HG02884 (cell line): ENCODE results near the gene ORMDL1.
"Not testable (repeated sequence)": the region's sequence is repeated elsewhere in the genome, so short reads cannot be mapped to it uniquely, and the experiment has no call there.

Source experiments
- ATAC-seq: cut with Tn5 transposase; IDR thresholded peaks from one replicate; pipeline ENCODE4 v1.9.1; 2021; ENCODE audit warnings: mild to moderate bottlenecking, moderate library complexity; ENCODE audit not compliant: unreplicated experiment

The ORMDL1 gene

DNA sequence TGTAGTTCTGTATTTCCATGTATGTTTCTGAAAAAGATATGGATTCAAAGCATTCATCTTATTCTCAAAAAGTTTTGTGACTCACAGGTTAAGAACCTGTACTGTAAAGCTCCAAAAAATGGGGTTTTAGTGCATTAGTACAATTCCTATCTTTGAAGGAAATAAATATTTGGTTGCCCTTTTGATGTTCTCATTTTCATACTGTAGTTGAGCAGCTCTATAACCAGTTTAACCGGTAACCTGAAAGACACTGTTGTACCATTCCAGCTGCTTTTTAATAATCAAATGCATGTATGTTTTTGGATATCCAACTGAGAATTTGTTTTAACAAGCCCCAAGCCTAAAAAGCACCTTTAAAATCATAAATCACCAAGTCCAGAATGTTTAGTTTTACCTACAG, 11.9 kb downstream of the ORMDL1 start:
- no peak for ATAC-seq

DNA sequence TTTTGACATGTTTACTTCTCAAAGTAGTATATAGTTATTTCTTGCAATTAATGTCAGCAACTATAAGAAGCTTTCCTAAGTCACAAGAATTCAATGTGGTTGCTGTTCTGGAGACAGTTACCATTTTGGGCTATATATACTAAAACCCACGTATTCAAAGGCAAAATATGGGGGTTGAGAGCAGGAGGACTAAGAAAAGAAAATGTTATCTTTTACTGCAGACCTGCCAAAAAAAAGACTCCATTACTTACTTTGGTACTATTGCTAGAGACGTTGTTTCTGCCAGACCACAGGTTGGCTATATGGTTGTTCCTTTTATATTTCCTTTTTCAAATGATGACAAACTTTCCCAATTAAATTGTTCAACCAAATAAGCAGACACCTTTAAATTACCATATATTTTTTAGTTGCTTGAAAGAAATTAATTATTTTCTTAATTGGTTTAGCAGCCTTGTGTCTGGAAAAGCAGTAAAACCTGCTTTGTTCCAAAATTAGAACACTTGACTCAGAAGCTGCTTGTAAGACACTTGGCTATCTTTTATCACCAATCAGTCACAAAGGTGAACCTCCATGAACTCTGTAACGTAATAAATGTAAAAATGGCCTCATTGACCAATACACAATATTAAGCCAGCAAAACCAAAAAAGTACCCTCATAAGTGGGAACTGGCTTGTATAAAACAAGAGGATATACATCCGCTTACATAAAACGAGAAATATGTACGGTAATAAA, 13.4 kb downstream of the ORMDL1 start:
- ATAC-seq: no peak

DNA sequence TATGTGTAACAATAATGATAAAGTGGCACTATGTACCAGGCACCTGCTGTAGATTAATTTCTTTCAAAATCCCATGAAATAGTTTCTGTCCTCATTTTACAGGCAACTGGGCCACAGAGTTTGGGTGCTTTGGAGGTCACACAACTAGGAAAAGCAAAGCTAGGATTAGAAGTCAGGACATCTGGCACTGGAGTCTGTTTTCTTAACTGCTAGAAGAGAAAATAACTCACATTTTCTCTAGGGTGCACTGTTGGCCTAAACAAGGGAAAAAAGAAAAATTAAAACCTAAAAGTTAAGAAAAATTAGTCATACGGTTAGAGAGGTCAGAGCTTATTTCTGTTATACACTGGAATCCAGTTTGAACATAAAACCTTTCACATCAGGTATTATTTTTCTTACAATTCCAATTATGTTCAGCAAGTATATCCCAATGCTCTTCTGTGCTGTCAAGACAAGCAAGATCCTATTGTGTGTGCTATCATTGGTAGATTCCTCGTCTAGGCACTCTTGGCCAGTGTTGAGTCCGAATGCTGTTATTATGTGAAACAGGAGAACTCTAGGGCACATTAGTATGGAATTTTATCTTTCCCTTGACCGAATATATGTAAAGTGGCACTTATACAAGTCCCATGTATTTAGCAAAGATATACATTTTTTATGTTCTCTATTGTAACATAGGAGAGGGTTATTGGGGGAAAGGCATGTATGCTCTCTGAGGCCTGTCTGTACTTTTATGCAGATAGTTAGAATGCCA, 20.1 kb downstream of the ORMDL1 start:
- ATAC-seq: no peak

DNA sequence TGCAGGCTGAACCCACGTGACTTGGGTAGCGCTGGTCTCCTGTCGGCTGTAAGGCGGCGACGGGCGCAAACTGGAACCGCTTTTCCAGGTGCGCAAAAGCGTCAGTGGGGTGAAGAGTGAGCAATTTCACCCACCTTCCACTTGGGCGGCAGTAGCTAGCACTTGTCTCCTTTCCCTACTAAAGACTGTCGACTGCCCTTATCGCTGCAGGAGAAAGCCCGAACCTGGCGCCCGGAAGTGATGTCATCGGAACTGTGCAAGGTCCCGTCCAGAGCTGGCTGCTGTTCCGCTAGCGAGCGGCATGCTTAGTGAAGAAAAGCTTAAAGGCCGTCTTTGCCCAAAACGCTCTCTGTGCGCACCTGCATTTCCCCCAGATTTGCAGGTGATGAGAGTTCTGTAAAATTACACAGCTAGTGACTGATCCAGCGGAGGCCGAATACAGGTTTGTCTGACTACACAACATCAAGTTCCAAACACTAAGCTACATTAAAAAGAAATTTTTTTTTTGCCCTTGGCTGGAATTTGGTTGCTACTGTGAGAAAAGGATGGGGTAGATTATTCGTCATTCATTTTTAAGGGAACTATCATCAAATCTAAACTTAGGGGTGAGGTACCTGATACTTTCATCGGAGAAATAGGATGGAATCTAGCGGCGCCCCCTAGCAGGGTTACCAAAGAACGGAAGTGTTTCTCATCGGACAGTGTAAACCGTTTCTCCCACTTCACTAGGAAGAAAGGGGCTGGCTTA, 21.4 kb downstream of the ORMDL1 start, which contains the start of gene OSGEPL1:
TSS of gene OSGEPL1 (minus strand) at position 242 of the 748 bp plus-strand sequence. CDS start 1,152 bp downstream, outside the sequence.
- ATAC-seq: peak; percentile 97

DNA sequence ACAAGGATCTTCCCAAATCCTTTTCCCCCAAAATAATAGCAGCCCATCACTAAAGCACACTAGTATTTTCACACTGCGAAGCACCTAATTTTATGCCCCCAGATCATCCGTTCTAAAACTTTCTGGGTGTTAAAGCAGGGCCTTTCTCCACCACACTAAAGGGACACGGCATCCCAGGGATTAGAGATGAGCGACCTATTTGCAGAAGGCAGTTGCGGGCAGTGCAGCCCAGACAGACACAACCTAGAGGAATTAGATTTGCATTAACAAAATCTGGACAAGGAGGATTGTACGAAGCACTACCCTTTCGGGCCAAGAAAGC, 21.9 kb downstream of the ORMDL1 start:
- no peak for ATAC-seq

DNA sequence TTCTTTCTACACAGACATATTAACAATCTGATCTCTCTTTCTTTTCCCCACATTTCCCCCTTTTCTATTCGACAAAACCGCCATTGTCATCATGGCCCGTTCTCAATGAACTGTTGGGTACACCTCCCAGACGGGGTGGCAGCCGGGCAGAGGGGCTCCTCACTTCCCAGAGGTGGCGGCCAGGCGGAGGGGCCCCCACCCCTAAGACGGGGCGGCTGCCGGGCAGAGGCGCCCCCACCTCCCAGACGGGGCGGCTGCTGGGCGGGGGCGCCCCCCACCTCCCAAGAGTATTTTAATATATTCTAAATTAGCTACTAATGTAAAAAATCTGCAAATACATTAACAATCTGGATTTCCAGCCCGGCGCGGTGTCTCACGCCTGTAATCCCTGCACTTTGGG, 24.0 kb downstream of the ORMDL1 start:
- ATAC-seq: not testable (repeated sequence)

DNA sequence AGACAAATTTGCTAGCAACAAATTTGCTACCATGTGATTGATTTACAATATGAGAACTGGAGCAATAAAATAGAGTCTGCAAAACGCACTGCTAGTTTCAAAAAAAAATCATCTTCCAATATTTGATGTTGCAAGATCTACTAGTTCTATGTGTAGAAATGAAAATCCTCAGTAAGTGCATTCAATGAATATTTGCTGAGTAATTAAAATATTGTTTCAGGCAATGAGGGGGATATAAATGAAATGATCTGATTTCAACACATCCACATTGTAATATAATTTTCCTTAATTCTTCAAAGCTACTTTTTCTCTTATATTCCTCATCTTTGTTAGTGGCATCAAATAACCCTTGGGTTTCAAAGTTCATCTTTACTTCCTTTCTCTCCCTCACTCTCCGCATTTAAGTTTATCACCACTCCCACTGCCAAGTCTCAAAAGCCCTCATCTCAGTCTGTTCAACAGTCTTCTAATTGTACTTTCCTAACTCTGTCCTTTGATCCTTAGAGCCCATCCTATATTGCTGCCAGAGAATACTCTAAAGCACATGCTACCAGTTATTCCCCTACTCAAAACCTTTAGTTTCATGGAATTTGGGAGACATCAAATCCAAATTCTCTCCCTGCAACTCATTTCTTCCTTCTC, 27.7 kb downstream of the ORMDL1 start:
- no peak for ATAC-seq

DNA sequence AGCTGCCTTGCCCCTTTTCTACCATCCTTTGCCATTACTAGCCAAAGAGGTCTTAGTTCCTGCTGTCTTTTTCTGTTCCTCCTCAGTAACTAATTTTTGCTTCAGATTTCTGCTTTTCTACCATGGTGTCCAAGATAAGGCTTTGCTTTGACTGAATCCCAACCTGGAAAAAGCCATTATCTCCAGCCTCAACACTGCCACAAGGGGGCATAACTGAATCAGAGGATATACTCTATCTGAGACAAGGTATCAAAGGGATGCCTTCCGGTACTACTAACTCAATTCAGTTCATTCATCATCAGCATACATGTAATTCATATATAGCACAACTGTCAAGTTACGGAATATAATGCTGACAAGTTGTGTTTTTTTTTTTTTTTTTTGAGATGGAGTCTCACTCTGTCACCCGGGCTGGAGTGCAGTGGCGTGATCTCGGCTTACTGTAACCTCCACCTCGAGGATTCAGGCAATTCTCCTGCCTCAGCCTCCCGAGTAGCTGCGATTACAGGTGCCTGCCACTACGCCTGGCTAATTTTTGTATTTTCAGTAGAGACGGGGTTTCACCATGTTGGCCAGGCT, 33.0 kb downstream of the ORMDL1 start:
- no peak for ATAC-seq

DNA sequence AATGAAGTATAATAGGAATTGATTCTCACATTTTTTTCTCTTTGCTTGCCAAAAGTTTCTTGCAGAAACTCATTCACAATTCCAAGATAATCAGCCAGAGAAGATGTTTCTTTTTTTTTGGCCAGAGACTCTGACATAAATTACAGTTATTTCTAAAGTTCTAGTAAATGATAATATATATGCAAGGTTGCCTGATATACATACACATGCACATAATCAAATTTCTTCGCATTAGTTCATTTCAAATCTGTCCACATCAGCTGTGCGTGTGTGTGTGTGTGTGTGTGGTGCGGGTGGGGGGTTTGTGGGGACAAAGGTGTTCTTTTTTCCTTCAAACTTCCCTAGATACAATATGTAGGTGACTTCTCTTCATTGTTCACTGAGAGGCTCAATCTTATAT, 54.7 kb downstream of the ORMDL1 start:
- ATAC-seq: no peak

DNA sequence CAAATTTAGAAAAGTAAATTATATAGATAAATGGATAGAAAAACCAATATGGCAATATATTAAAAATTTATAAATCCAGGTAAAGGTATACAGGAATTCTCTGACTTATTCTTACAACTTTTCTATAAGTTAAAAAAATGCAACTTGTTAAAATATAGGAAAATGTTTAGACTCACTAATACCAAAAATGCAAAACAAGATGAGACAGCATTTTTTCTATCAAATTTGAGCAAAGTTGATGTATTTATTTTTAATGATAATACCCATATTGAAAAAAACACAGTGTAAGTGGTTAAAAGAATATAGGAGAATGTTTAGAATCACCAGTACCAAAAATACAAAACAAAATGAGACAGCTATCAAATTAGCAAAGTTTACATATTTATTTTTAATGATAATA, 57.3 kb downstream of the ORMDL1 start:
- no peak for ATAC-seq

DNA sequence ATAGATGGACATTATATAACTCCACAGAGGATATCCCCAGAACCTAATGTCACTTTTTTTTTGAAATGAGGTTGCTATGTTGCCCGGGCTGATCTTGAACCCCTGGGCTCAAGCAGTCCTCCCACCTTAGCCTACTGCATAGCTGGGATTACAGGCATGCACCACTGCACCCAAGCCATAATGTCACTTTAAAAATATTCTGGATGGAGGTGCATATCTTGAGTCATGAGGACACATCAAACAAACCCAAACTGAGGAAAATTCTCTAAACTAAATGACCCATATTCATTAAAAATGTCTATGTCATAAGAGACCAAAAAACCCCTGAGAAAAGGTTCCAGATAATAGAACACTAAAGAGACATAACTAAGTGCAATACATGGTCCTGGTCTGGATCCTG, 57.9 kb downstream of the ORMDL1 start:
- ATAC-seq: no peak

DNA sequence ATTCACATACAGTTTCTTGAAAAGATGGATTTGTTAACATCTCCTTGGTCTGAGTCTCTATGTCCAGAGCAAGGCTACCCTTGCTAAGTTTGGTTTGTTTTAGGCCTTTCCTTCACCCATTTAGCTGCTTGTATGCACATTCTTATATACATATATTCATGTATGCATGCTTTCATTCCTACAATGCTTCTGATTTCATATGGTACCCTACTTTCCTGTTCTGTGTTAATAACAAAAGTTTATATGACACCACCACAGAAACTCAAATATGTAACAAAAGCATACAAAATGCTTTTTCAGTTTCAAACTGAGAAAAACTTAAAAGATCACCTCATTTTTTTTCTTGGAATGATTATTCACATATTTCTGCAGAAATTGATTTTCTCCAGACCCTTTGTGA, 60.9 kb downstream of the ORMDL1 start:
- ATAC-seq: no peak
